Ascending aorta (tissue), 2 donors: ENCODE results near the gene CNTN1. TPM values are rescaled to one million over a fixed set of nuclear protein-coding genes. Genes with fewer than 3 reads are reported as not detected.

ENCODE experiments used
- DNase-seq, 2 donors: peaks; one replicate each; pipeline ENCODE4 v3.0.0-alpha.2; 2019; ENCODE audit warnings: low spot score in 2 of 2
- H3K27ac ChIP-seq, 2 donors: fragments of 200-600 bp; sonication (generic); one replicate each; pipeline ENCODE4 v1.5.1; 2016 to 2017; ENCODE audit warnings: mild to moderate bottlenecking in 1 of 2
- H3K27me3 ChIP-seq: fragments of 200-600 bp; sonication (generic); one replicate; pipeline ENCODE4 v1.5.1; 2017
- H3K36me3 ChIP-seq, 2 donors: fragments of 200-600 bp; sonication (generic); one replicate each; pipeline ENCODE4 v1.5.1; 2016
- H3K4me1 ChIP-seq, 2 donors: fragments of 200-600 bp; sonication (generic); one replicate each; pipeline ENCODE4 v1.5.1; 2016 to 2017; ENCODE audit warnings: mild to moderate bottlenecking in 1 of 2
- H3K4me3 ChIP-seq, 2 donors: fragments of 200-600 bp; sonication (generic); one replicate each; pipeline ENCODE4 v1.5.1; 2016 to 2017; ENCODE audit warnings: mild to moderate bottlenecking in 1 of 2
- H3K9me3 ChIP-seq, 2 donors: fragments of 200-600 bp; sonication (generic); one replicate each; pipeline ENCODE4 v1.5.1; 2016
- CTCF ChIP-seq, 3 experiments: fragments of 200-600 bp in 2 of 3; fragments of 450-650 bp in 1 of 3; sonication (generic) in 2 of 3; IDR thresholded peaks; one replicate each; pipeline ENCODE4 v1.5.1; 2016 to 2019; ENCODE audit warnings: antibody characterized with exemption in 3 of 3, mild to moderate bottlenecking in 1 of 3, moderate library complexity in 1 of 3
- intact Hi-C: fragments of 100-400 bp; cut with DNase I; formaldehyde crosslinking; loops from one replicate; pipeline ENCODE4 v1.15.1; 2023
- total RNA-seq: library from RNA; depleted of rRNA; stranded (reverse); fragments of >200 nt; gene quantifications from one replicate; pipeline ENCODE4 v1.1.0, GENCODE V29; 2016

The CNTN1 gene
- total RNA-seq, 1 donor from 2014 or later: 0.75 TPM

- H3K27me3 ChIP-seq: no peaks in the 10 kb centered on the region
- no peak overlapping the region for H3K4me3 ChIP-seq
- no peaks in the 10 kb centered on the region for H3K4me1 ChIP-seq
- DNase-seq: no peak
- TF ChIP-seq CTCF (IDR thresholded peaks at IDR 0.05): no peak
- intact Hi-C loops: no loop called here
- no peaks in the 10 kb centered on the region for H3K9me3 ChIP-seq
- no peak overlapping the region for H3K27ac ChIP-seq
- no peaks in the 10 kb centered on the region for H3K36me3 ChIP-seq
These were observed 83.4 kb downstream of the CNTN1 start for GRCh38 chr12:40775661-40776060.

- no peak for TF ChIP-seq CTCF (IDR thresholded peaks at IDR 0.05)
- Histone ChIP-seq H3K4me3 (no peak overlapping the region), H3K9me3 (no peaks in the 10 kb centered on the region), H3K4me1 (no peaks in the 10 kb centered on the region), H3K27me3 (no peaks in the 10 kb centered on the region), H3K36me3 (no peaks in the 10 kb centered on the region), H3K27ac (no peak overlapping the region)
- no peak for DNase-seq
- intact Hi-C loops: no loop called here
These were observed 91.9 kb downstream of the CNTN1 start for GRCh38 chr12:40784102-40784501.

GRCh38 chr12:40788276-40788675, 96.0 kb downstream of the CNTN1 start:
- H3K27ac ChIP-seq: no peak overlapping the region
- DNase-seq: no peak
- TF ChIP-seq CTCF (IDR thresholded peaks at IDR 0.05): no peak
- no peaks in the 10 kb centered on the region for H3K27me3 ChIP-seq
- no peak overlapping the region for H3K4me3 ChIP-seq
- H3K9me3 ChIP-seq: no peaks in the 10 kb centered on the region
- no peaks in the 10 kb centered on the region for H3K4me1 ChIP-seq
- H3K36me3 ChIP-seq: no peaks in the 10 kb centered on the region
- intact Hi-C loops: no loop called here

GRCh38 chr12:40792792-40793386, 100.7 kb downstream of the CNTN1 start:
- Histone ChIP-seq H3K4me1 (no peaks in the 10 kb centered on the region), H3K4me3 (no peak overlapping the region), H3K27ac (no peak overlapping the region), H3K36me3 (no peaks in the 10 kb centered on the region), H3K9me3 (no peaks in the 10 kb centered on the region), H3K27me3 (no peaks in the 10 kb centered on the region)
- intact Hi-C loops: no loop called here
- no peak for TF ChIP-seq CTCF (IDR thresholded peaks at IDR 0.05)
- DNase-seq: no peak

GRCh38 chr12:40793471-40793870, 101.2 kb downstream of the CNTN1 start:
- no peak overlapping the region for H3K4me3 ChIP-seq
- H3K9me3 ChIP-seq: no peaks in the 10 kb centered on the region
- no peak overlapping the region for H3K27ac ChIP-seq
- intact Hi-C loops: no loop called here
- no peaks in the 10 kb centered on the region for H3K4me1 ChIP-seq
- TF ChIP-seq CTCF (IDR thresholded peaks at IDR 0.05): no peak
- no peaks in the 10 kb centered on the region for H3K36me3 ChIP-seq
- H3K27me3 ChIP-seq: no peaks in the 10 kb centered on the region
- no peak for DNase-seq

- H3K9me3 ChIP-seq: no peaks in the 10 kb centered on the region
- intact Hi-C loops: no loop called here
These were observed 101.8 kb downstream of the CNTN1 start for GRCh38 chr12:40794087-40794486.

More at GRCh38 chr12:40794087-40794486, 101.8 kb downstream of the CNTN1 start:
- no peaks in the 10 kb centered on the region for H3K27me3 ChIP-seq
- H3K4me3 ChIP-seq: no peak overlapping the region
- DNase-seq: no peak
- H3K36me3 ChIP-seq: no peaks in the 10 kb centered on the region
- no peak for TF ChIP-seq CTCF (IDR thresholded peaks at IDR 0.05)
- no peak overlapping the region for H3K27ac ChIP-seq
- H3K4me1 ChIP-seq: no peaks in the 10 kb centered on the region
